ENCODE data around the gene ARFGEF3.

DNA sequence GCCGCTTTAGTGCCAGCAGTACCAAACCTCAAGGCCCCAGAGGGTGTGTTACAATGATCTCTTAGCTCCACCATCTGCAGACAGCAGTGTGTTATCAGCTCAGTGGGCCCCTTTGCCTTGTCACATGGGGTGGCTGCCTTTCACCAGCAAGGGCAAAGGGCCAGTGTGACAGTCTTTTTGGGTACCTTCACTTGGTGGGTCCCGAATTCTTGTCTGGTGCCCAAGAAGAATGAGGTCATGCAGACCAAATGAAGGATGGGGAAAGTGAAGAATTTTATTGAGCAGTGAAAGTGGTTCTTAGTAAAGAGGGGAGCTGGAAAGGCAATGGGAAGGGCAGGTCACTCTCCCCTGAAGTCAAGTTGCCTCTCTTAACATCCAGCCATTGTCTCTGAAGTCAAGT, 213.1 kb downstream of the ARFGEF3 start:
- TF ChIP-seq EZH2 (IDR thresholded peaks at IDR 0.05) (no peak), POLR2AphosphoS5 (IDR thresholded peaks at IDR 0.05; ENCODE audit: borderline replicate concordance, low read depth, low read length) (no peak)
